Mesendoderm (in vitro differentiated cells): Measurements from ENCODE around the gene ZNF124.
"Not testable (repeated sequence)": the region's sequence is repeated elsewhere in the genome, so short reads cannot be mapped to it uniquely, and the experiment has no call there.

ENCODE experiments used
- DNase-seq: peaks from one replicate; pipeline ENCODE4 v3.0.0; 2013
- H2AK5ac ChIP-seq: 2 replicates; pipeline ENCODE4 v1.6.1; 2013; ENCODE audit warnings: low read length, inconsistent platforms
- H2BK120ac ChIP-seq: 2 replicates; pipeline ENCODE4 v1.6.1; 2013; ENCODE audit warnings: low read depth, mild to moderate bottlenecking, low read length, moderate library complexity, mixed read lengths
- H2BK15ac ChIP-seq: replicated peaks from 2 replicates; pipeline ENCODE4 v1.6.1; 2013; ENCODE audit warnings: low read depth, mild to moderate bottlenecking, moderate library complexity
- H2BK5ac ChIP-seq: 2 replicates; pipeline ENCODE4 v1.6.1; 2013; ENCODE audit warnings: low read length, inconsistent platforms
- H3K18ac ChIP-seq: 2 replicates; pipeline ENCODE4 v1.6.1; 2013; ENCODE audit warnings: mild to moderate bottlenecking, low read length, mixed read lengths
- H3K23ac ChIP-seq: one replicate; pipeline ENCODE4 v1.6.1; 2013; ENCODE audit warnings: low read length
- H3K27ac ChIP-seq: 2 replicates; pipeline ENCODE4 v1.5.1; 2013; ENCODE audit warnings: low read depth, mild to moderate bottlenecking, inconsistent platforms, low read length, moderate library complexity
- H3K27me3 ChIP-seq: 2 replicates; pipeline ENCODE4 v1.6.1; 2013; ENCODE audit warnings: low read length, control low read depth, mild to moderate bottlenecking, inconsistent platforms; ENCODE audit not compliant: insufficient read depth, poor library complexity
- H3K36me3 ChIP-seq: 2 replicates; pipeline ENCODE4 v1.6.1; 2013; ENCODE audit warnings: low read length, inconsistent platforms; ENCODE audit not compliant: control insufficient read depth, insufficient read depth
- H3K4ac ChIP-seq: one replicate; pipeline ENCODE4 v1.6.1; 2013; ENCODE audit warnings: low read depth, mild to moderate bottlenecking, low read length, moderate library complexity
- H3K4me1 ChIP-seq: 2 replicates; pipeline ENCODE4 v1.6.1; 2013; ENCODE audit warnings: low read depth, low read length, inconsistent platforms; ENCODE audit not compliant: control insufficient read depth
- H3K4me2 ChIP-seq: 2 replicates; pipeline ENCODE4 v1.6.1; 2013; ENCODE audit warnings: low read length
- H3K4me3 ChIP-seq: 2 replicates; pipeline ENCODE4 v1.5.1; 2013; ENCODE audit warnings: mild to moderate bottlenecking, low read length
- H3K56ac ChIP-seq: one replicate; pipeline ENCODE4 v1.6.1; 2013; ENCODE audit warnings: low read length
- H3K79me1 ChIP-seq: 2 replicates; pipeline ENCODE4 v1.6.1; 2013; ENCODE audit warnings: low read length, inconsistent platforms
- H3K79me2 ChIP-seq: 2 replicates; pipeline ENCODE4 v1.6.1; 2013; ENCODE audit warnings: mild to moderate bottlenecking, low read length; ENCODE audit not compliant: control insufficient read depth, insufficient read depth
- H3K9ac ChIP-seq: 2 replicates; pipeline ENCODE4 v1.6.1; 2013; ENCODE audit warnings: low read length, inconsistent platforms
- H4K5ac ChIP-seq: one replicate; pipeline ENCODE4 v1.6.1; 2013; ENCODE audit warnings: low read length
- H4K8ac ChIP-seq: one replicate; pipeline ENCODE4 v1.6.1; 2013; ENCODE audit warnings: low read depth, mild to moderate bottlenecking, control low read depth, low read length, moderate library complexity
- WGBS: extraction: QIAGEN DNeasy Blood & Tissue Kit; methylation state at CpG from one replicate; pipeline ENCODE4 v1.1.7; 2013; ENCODE audit warnings: low lambda C conversion rate, missing lambda C conversion rate; ENCODE audit not compliant: insufficient coverage; ENCODE audit errors: extremely low coverage; 5-methylcytosine and 5-hydroxymethylcytosine counted together

ZNF124 gene

DNA sequence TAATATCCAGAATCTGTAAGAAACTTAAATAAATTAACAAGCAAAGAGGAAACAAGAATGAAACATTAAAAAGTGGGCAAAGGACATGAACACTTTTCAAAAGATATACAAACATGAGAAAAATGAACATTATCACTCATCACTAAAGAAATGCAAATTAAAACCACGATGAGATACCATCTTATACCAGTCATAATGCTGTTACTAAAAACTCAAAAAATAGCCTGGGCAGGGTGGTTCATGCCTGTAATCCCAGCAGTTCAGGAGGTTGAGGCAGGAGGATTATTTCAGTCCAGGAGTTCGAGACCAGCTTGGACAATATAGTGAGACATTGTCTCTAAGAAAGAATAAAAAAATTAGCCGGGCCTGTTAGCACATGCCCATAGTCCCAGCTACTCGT, 6.1 kb downstream of the ZNF124 start:
- H3K4me1 ChIP-seq = no peaks in the 10 kb centered on the region

DNA sequence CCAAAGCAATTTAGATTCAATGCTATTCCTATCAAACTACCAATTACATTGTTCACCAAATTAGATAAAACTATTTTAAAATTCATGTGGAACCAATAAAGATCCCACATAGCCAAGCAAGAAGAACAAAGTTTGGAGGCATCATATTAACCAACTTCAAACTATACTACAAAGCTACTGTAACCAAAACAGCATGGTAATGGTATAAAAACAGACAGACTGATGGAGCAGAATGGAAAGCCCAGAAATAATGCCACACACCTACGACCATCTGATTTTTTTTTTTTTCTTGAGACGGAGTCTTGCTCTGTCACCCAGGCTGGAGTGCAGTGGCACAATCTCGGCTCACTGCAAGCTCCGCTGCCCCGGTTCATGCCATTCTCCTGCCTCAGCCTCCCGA, 7.1 kb downstream of the ZNF124 start:
- no peaks in the 10 kb centered on the region for H3K27me3 ChIP-seq
- H3K27ac ChIP-seq = no peak overlapping the region
- no peak overlapping the region for H2BK15ac ChIP-seq
- peaks cover 10% of the 10 kb centered on the region for H3K79me1 ChIP-seq
- no peak overlapping the region for H4K8ac ChIP-seq
- H2BK120ac ChIP-seq = no peak overlapping the region
- DNase-seq = no peak
- no peak overlapping the region for H2AK5ac ChIP-seq
- H3K4me1 ChIP-seq = no peaks in the 10 kb centered on the region
- H3K4me3 ChIP-seq = no peak overlapping the region
- H3K9ac ChIP-seq = no peak overlapping the region
- WGBS = no CpG with 5 or more reads among the region's 6 CpGs
- no peak overlapping the region for H3K4ac ChIP-seq
- no peak overlapping the region for H2BK5ac ChIP-seq
- H3K18ac ChIP-seq = no peak overlapping the region
- peaks cover 2% of the 10 kb centered on the region for H3K36me3 ChIP-seq
- H3K79me2 ChIP-seq = peaks cover 84% of the 10 kb centered on the region
- no peak overlapping the region for H3K56ac ChIP-seq
- H4K5ac ChIP-seq = no peak overlapping the region
- no peak overlapping the region for H3K4me2 ChIP-seq
- H3K23ac ChIP-seq = no peak overlapping the region

More for the DNA sequence above, 6.1 kb downstream of the ZNF124 start:
- Histone ChIP-seq H2AK5ac (no peak overlapping the region), H3K9ac (no peak overlapping the region), H3K4ac (no peak overlapping the region), H3K56ac (no peak overlapping the region), H3K4me3 (no peak overlapping the region), H2BK15ac (no peak overlapping the region), H4K5ac (no peak overlapping the region), H3K36me3 (peaks cover 2% of the 10 kb centered on the region), H3K18ac (no peak overlapping the region), H2BK5ac (no peak overlapping the region), H2BK120ac (no peak overlapping the region), H3K4me2 (no peak overlapping the region), H3K79me1 (peaks cover 7% of the 10 kb centered on the region), H4K8ac (no peak overlapping the region), H3K79me2 (peaks cover 78% of the 10 kb centered on the region), H3K27ac (no peak overlapping the region), H3K23ac (no peak overlapping the region), H3K27me3 (no peaks in the 10 kb centered on the region)
- no CpG with 5 or more reads among the region's 4 CpGs for WGBS
- no peak for DNase-seq

DNA sequence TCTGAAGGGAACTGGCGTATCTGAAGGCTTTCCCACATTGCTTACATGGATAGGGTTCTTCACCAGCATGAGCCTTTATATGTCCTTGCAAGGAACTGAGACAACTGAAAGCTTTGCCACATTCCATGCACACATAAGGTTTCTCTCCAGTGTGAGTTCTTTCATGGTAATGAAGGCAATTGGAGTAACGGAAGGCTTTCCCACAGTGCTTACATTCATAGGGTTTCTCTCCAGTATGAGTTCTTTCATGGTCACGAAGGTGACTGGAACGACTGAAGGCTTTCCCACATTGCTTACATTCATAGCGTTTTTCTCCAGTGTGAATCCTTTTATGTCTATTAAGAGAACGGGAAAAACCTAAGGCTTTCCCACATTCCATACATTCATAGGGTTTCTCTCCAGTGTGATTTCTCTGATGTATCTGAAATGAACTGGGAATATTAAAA, 15.0 kb downstream of the ZNF124 start:
- Histone ChIP-seq H3K4ac (no peak overlapping the region), H3K79me1 (peaks cover 10% of the 10 kb centered on the region), H3K4me3 (peak overlapping the region; percentile 35), H3K23ac (no peak overlapping the region), H3K18ac (no peak overlapping the region), H3K27me3 (no peaks in the 10 kb centered on the region), H2AK5ac (no peak overlapping the region), H3K56ac (no peak overlapping the region), H4K8ac (no peak overlapping the region), H2BK120ac (no peak overlapping the region), H3K4me1 (no peaks in the 10 kb centered on the region), H3K36me3 (peaks cover 12% of the 10 kb centered on the region), H2BK15ac (no peak overlapping the region), H3K9ac (no peak overlapping the region), H4K5ac (no peak overlapping the region), H2BK5ac (no peak overlapping the region), H3K27ac (no peak overlapping the region), H3K79me2 (peaks cover 17% of the 10 kb centered on the region), H3K4me2 (no peak overlapping the region)
- DNase-seq = peak; percentile 68
- no CpG with 5 or more reads among the region's 6 CpGs for WGBS

DNA sequence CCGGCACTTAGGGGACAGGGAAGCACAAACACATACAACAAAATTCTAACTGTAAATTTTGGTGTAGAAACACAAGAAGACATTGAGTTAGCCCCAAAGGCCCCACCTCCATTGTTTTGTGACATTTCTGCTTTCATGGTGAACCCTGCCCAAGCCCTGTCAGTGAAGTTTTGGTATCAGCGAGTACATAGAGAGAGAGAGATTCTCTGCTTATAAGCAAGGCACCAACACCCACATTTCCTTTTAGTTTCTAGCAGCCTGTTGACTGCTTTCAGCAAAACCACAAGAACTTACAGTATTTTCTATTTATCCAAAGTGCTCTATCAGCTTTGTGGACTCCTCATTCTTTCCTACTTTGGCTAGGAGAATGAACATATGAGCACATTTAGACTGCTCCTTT, 24.0 kb downstream of the ZNF124 start:
- no peak overlapping the region for H2BK5ac ChIP-seq
- H3K27me3 ChIP-seq = no peaks in the 10 kb centered on the region
- H3K18ac ChIP-seq = no peak overlapping the region
- no peak overlapping the region for H3K56ac ChIP-seq
- H3K27ac ChIP-seq = no peak overlapping the region
- no peak overlapping the region for H3K4me2 ChIP-seq
- H3K4me3 ChIP-seq = no peak overlapping the region
- no peak overlapping the region for H2BK120ac ChIP-seq
- no peak overlapping the region for H4K5ac ChIP-seq
- H3K9ac ChIP-seq = no peak overlapping the region
- no peak overlapping the region for H4K8ac ChIP-seq
- WGBS = no CpG with 5 or more reads among the region's 2 CpGs
- no peak overlapping the region for H3K4ac ChIP-seq
- no peak for DNase-seq
- H3K79me1 ChIP-seq = peaks cover 14% of the 10 kb centered on the region
- no peak overlapping the region for H3K23ac ChIP-seq
- H3K79me2 ChIP-seq = peaks cover 2% of the 10 kb centered on the region
- peaks cover 2% of the 10 kb centered on the region for H3K36me3 ChIP-seq
- H3K4me1 ChIP-seq = no peaks in the 10 kb centered on the region
- H2AK5ac ChIP-seq = no peak overlapping the region
- H2BK15ac ChIP-seq = no peak overlapping the region

DNA sequence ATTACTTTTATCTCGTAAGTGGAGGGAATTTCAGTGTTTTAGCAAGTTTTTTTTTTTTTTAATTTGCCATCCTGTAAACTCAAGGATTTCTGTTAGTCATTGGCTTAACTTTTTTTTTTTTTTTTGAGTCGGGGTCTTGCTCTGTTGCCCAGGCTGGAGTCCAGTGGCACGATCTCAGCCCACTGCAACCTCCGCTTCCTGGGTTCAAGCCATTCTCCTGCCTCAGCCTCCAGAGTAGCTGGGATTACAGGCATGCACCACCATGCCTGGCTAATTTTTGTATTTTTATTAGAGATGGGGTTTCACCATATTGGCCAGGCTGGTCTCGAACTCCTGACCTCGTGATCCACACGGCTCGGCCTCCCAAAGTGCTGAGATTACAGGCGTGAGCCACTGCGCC, 24.7 kb downstream of the ZNF124 start:
- not testable (repeated sequence) for H3K18ac ChIP-seq, DNase-seq, H2BK120ac ChIP-seq, H3K23ac ChIP-seq, H3K27me3 ChIP-seq, H3K4me2 ChIP-seq, H3K56ac ChIP-seq, H3K27ac ChIP-seq, H3K9ac ChIP-seq, H3K4ac ChIP-seq, H3K4me3 ChIP-seq, H4K8ac ChIP-seq, H2BK5ac ChIP-seq, H3K4me1 ChIP-seq, H2BK15ac ChIP-seq, H3K79me2 ChIP-seq, H3K36me3 ChIP-seq, H2AK5ac ChIP-seq, H4K5ac ChIP-seq
- H3K79me1 ChIP-seq = peaks cover 14% of the 10 kb centered on the region
- no CpG with 5 or more reads among the region's 10 CpGs for WGBS

DNA sequence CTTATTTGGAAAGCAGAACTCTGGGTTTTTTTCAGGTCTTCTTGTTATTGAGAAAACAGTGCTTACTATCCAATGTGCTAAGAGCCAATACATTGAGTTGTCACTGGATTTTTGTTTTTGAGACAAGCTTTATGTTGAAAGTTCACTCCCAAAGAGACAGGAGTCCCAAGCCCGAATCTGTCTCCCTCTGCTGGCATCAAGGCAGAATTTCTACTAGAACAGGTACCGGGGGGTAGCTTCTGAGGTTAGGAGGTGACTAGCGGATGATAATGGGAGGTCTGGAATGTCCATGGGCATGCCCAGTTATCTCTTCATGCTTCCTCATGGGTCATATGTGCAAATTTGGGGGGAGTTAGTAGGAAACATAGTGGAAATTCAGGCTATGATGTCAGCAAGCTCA, 25.1 kb downstream of the ZNF124 start:
- peak; percentile 61 for DNase-seq
- H2BK5ac ChIP-seq = no peak overlapping the region
- no CpG with 5 or more reads among the region's 3 CpGs for WGBS
- peaks cover 2% of the 10 kb centered on the region for H3K79me2 ChIP-seq
- H3K4ac ChIP-seq = no peak overlapping the region
- no peak overlapping the region for H3K9ac ChIP-seq
- H3K56ac ChIP-seq = no peak overlapping the region
- H3K4me3 ChIP-seq = no peak overlapping the region
- no peaks in the 10 kb centered on the region for H3K4me1 ChIP-seq
- no peak overlapping the region for H2BK15ac ChIP-seq
- no peak overlapping the region for H3K23ac ChIP-seq
- H4K5ac ChIP-seq = no peak overlapping the region
- H4K8ac ChIP-seq = no peak overlapping the region
- H2AK5ac ChIP-seq = no peak overlapping the region
- peaks cover 5% of the 10 kb centered on the region for H3K36me3 ChIP-seq
- H3K27ac ChIP-seq = no peak overlapping the region
- no peaks in the 10 kb centered on the region for H3K27me3 ChIP-seq
- no peak overlapping the region for H3K4me2 ChIP-seq
- H3K18ac ChIP-seq = no peak overlapping the region
- no peak overlapping the region for H2BK120ac ChIP-seq
- H3K79me1 ChIP-seq = peaks cover 18% of the 10 kb centered on the region
